ENCODE data around the gene NEU1.

DNA sequence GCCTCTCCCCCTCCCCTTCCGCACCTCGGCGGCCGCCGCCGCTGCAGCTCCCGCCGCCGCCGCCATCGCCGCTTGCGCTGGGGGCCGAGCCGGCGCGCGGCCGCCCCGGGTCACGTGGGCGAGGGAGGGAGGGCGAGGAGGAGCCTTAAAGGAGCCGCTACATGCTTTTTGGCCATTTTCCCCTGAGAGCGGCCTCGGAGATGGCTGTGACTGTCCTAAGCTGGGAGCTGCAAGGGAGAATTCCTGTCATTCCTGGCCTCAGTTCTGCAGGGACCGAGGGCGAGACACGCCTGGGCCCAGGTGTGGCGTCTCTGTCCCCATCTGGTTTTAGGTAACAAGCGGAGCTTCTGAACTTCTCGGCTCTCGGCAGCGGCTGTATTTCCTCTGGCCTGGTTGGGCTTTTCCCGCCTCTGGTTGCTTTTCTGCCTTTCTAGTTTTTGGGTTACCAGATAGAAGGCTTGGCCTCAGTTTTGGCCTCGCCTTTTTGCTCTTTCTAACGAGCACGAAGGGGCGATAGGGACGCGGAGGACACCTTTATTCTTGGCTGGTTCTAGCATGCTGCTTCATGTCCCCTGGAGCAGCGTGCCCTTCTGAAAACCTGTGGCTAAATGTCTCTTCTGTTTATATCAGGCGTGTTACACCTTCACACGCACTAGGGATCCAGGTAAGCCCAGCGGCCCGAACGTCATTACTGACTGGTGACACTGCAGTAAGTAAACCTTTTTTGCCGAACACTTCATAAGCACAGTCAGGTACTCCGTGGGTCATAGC is 35.2 kb upstream of the NEU1 start, which contains the start of gene EHMT2:
- TF ChIP-seq, protein P1, sequence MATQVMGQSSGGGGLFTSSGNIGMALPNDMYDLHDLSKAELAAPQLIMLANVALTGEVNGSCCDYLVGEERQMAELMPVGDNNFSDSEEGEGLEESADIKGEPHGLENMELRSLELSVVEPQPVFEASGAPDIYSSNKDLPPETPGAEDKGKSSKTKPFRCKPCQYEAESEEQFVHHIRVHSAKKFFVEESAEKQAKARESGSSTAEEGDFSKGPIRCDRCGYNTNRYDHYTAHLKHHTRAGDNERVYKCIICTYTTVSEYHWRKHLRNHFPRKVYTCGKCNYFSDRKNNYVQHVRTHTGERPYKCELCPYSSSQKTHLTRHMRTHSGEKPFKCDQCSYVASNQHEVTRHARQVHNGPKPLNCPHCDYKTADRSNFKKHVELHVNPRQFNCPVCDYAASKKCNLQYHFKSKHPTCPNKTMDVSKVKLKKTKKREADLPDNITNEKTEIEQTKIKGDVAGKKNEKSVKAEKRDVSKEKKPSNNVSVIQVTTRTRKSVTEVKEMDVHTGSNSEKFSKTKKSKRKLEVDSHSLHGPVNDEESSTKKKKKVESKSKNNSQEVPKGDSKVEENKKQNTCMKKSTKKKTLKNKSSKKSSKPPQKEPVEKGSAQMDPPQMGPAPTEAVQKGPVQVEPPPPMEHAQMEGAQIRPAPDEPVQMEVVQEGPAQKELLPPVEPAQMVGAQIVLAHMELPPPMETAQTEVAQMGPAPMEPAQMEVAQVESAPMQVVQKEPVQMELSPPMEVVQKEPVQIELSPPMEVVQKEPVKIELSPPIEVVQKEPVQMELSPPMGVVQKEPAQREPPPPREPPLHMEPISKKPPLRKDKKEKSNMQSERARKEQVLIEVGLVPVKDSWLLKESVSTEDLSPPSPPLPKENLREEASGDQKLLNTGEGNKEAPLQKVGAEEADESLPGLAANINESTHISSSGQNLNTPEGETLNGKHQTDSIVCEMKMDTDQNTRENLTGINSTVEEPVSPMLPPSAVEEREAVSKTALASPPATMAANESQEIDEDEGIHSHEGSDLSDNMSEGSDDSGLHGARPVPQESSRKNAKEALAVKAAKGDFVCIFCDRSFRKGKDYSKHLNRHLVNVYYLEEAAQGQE (IDR thresholded peaks at IDR 0.05; ENCODE audit: insufficient replicate concordance, low read depth) = peak; percentile 54
- TF ChIP-seq, protein P2, sequence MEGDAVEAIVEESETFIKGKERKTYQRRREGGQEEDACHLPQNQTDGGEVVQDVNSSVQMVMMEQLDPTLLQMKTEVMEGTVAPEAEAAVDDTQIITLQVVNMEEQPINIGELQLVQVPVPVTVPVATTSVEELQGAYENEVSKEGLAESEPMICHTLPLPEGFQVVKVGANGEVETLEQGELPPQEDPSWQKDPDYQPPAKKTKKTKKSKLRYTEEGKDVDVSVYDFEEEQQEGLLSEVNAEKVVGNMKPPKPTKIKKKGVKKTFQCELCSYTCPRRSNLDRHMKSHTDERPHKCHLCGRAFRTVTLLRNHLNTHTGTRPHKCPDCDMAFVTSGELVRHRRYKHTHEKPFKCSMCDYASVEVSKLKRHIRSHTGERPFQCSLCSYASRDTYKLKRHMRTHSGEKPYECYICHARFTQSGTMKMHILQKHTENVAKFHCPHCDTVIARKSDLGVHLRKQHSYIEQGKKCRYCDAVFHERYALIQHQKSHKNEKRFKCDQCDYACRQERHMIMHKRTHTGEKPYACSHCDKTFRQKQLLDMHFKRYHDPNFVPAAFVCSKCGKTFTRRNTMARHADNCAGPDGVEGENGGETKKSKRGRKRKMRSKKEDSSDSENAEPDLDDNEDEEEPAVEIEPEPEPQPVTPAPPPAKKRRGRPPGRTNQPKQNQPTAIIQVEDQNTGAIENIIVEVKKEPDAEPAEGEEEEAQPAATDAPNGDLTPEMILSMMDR (IDR thresholded peaks at IDR 0.05; ENCODE audit: insufficient read depth, low read length) = no peak
- TF ChIP-seq SPI1 (IDR thresholded peaks at IDR 0.05; ENCODE audit: borderline replicate concordance, low read depth) (no peak), POLR2AphosphoS5 (IDR thresholded peaks at IDR 0.05; ENCODE audit: low read depth) (peak; percentile 65; the same call in 1 of the 2 replicates), GABPA (IDR thresholded peaks at IDR 0.05; ENCODE audit: low read depth) (no peak)

All from HL-60 (cell line).